ENCODE measurements around the gene KRT1.

DNA sequence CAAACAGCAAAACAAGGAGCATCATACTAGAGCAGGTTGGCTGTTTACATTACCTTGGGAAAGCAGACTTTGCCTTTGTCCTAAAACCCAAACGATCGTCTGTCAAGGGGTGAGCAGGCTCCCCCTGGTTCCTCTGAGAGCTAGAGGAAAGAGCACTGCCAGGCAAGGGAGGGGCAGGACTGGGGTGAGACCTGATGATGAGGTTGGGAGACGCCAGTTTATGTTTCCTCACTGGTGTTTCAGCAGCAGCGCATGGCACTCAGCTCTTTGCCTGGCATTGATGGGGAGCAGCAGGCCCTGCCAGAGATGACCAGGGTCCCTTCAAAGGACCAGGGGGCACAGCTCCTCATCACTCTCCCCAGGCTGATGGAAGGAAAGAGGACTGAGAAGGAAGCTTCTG lies 20.3 kb downstream of the KRT1 start:
- TF ChIP-seq CTCF (IDR thresholded peaks at IDR 0.05; ENCODE audit: low read depth, low read length, poor library complexity, severe bottlenecking) (no peak), EZH2phosphoT487 (IDR thresholded peaks at IDR 0.05; ENCODE audit: borderline replicate concordance, low read length) (no peak)

All from DOHH2 (cell line).